ENCODE results near the gene SLC2A4RG.

- TF ChIP-seq EZH2 (IDR thresholded peaks at IDR 0.05; ENCODE audit: insufficient read depth, poor library complexity, severe bottlenecking), result no peak
- no peak for TF ChIP-seq EZH2phosphoT487 (IDR thresholded peaks at IDR 0.05; ENCODE audit: insufficient read depth, low read depth)
Observed at GRCh38 chr20:63789836-63790571, 50.4 kb downstream of the SLC2A4RG start.

All from GM23248 (cell line).